Measurements from ENCODE around the gene RECQL5. TPM values are rescaled to one million over a fixed set of nuclear protein-coding genes. Genes with fewer than 3 reads are reported as not detected.

The RECQL5 gene
- total RNA-seq, 1 experiment from 2014 or later: 17.7 TPM

DNA sequence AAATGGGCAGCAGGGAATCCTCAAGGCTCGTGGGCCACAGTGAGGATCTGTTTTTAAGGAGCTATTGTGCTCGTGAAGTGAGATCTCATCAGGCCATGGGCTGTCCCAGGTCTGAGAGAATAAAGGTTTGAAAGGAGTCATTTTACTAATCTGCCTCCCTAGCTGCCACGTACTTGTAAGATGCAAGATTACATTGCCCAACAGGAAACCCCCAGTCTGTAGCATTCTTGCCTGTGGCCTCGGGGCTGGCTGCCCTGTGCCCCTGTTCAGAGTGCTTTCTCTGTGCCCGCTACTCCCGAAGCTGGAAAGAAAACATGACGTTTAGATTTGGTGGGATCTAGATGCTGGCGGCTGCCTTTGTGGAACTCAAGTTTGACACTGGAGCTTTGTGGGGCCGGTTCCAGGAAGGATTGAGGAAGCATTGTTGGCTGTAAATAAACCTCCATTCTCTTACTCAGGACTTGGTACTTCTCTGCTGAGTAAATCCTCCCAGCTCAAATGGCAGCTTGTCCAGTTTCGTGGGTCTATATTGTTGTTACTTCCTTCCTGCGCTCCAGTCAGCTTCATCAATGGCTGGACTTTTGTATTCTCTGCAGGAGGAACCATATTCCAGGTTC is 21.4 kb upstream of the RECQL5 start:
- peak; percentile 48 for DNase-seq (ENCODE audit: low read depth)

- DNase-seq (ENCODE audit: low read depth): no peak
These were observed 18.5 kb upstream of the RECQL5 start for GRCh38 chr17:75685499-75685898.

GRCh38 chr17:75684924-75685323 is 18.0 kb upstream of the RECQL5 start:
- DNase-seq (ENCODE audit: low read depth): no peak

GRCh38 chr17:75684249-75684648 is 17.3 kb upstream of the RECQL5 start:
- peak; percentile 58 for DNase-seq (ENCODE audit: low read depth)

GRCh38 chr17:75683583-75683982 is 16.6 kb upstream of the RECQL5 start:
- peak; percentile 89 for DNase-seq (ENCODE audit: low read depth)

DNA sequence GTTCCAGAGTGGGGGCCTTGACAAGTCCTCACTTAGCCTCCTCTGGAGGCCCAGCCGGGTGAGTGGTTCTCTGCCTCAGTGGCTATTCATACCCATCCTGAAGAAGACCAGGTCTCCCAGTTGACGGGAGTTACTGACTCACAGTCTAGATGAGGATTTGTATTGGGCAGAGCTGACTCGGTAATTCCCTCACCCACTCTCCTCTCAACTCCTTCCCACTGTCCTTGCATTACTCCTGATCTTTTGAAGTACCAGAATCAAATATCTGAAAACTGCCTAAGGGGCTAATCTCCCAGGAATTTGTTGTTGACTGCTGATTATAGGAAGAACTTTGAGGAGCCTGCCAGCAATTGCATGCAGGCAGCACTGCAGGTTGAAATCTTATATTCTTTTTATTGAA is 14.3 kb upstream of the RECQL5 start:
- DNase-seq (ENCODE audit: low read depth): peak; percentile 48

DNA sequence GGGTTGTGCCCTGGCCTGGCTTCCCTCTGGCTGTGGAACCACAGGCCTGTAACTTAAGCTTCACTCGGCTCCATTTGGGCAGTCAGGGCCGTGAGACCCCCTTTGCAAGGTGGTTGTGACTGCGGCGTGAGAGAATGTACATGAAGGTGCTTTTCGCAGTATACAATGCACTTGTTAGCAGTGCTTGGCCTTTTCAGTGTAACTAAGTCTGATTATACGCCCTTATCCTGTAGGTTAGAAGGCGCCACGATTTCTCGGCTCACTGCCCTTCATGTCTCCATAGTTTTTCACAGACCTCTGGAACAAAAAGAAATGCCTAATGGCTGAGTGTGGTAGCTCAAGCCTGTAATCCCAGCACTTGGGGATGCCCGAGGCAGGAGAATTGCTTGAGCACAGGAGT is 13.5 kb upstream of the RECQL5 start:
- DNase-seq (ENCODE audit: low read depth): no peak

DNA sequence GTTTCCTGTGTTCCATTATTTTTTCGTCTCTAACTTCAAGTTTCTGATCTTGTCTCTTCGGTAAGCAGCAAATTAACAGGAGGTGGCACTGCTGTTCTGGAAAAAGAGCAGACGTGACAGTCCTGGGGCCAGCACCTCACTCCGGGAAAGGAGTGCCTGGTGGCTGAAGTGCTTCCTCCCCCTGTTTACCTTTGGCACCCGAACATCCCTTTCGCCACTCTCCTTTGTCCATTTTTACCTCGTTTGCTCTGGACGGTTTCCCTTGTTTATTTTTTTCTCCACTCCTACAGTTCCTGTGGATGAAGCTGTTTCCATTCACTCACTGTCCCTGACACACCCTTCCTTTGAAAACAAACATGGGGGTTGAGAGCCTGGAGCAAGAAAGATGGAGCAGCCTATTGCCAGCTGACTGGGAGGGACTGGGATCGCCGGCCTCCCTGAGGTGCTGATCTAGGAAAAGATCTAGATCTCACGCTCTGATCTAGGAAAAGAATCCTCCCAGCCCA is 12.8 kb upstream of the RECQL5 start:
- DNase-seq (ENCODE audit: low read depth): peak; percentile 74

- no peak for DNase-seq (ENCODE audit: low read depth)
These were observed 9.5 kb upstream of the RECQL5 start for GRCh38 chr17:75676461-75676860.

- no peak for DNase-seq (ENCODE audit: low read depth)
These were observed 6.5 kb upstream of the RECQL5 start for GRCh38 chr17:75673487-75673886.

- DNase-seq (ENCODE audit: low read depth): no peak
These were observed 5.1 kb upstream of the RECQL5 start for GRCh38 chr17:75672011-75672410.

DNA sequence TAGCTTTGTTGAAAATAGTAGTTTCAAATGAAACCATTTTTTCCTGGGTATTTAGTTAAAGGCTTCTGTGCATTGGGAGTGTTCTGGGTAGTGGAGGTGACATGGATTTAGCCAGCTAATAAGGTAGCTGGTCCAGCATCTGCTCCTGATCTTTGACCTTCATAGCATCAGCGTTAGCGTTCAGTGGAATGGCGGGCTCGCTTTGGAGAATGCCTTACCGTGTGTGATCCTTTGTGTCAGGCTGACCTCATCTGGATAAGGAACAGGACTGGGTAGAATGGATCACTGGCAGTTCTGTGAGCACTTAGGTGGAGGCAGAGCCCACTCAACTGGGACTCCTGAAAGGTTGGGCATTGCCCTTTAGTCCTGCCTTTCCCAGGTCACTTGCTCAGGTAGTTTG is 3.9 kb upstream of the RECQL5 start:
- DNase-seq (ENCODE audit: low read depth): no peak

GRCh38 chr17:75668489-75668888 is 1.5 kb upstream of the RECQL5 start:
- no peak for DNase-seq (ENCODE audit: low read depth)

- no peak for DNase-seq (ENCODE audit: low read depth)
These were observed 871 bp upstream of the RECQL5 start for GRCh38 chr17:75667825-75668224.

DNA sequence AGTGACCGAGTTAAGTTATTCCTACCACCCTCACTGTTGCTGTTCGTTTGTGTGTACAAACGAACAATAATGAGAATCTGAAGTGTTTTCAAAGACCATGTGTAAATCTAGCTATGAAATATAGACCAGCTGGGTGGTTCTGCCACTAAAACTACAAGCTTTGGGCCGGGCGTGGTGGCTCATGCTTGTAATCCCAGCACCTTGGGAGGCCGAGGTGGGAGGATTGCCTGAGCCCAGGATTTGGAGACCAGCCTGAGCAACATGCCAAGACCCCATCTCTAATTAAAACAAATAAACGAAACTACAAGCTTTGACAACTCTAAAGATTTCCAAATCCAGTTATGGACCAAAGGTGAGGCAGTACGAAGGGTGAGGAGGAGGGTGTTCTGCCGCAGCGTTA is 973 bp downstream of the RECQL5 start:
- DNase-seq (ENCODE audit: low read depth): no peak

- no peak for DNase-seq (ENCODE audit: low read depth)
These were observed 2.8 kb downstream of the RECQL5 start for GRCh38 chr17:75664099-75664549.

GRCh38 chr17:75662511-75662910 is 4.4 kb downstream of the RECQL5 start:
- no peak for DNase-seq (ENCODE audit: low read depth)

- no peak for DNase-seq (ENCODE audit: low read depth)
These were observed 5.4 kb downstream of the RECQL5 start for GRCh38 chr17:75661531-75661930.

- no peak for DNase-seq (ENCODE audit: low read depth)
These were observed 8.7 kb downstream of the RECQL5 start for GRCh38 chr17:75658237-75658636.

GRCh38 chr17:75654176-75654575 is 12.8 kb downstream of the RECQL5 start:
- DNase-seq (ENCODE audit: low read depth): no peak

DNA sequence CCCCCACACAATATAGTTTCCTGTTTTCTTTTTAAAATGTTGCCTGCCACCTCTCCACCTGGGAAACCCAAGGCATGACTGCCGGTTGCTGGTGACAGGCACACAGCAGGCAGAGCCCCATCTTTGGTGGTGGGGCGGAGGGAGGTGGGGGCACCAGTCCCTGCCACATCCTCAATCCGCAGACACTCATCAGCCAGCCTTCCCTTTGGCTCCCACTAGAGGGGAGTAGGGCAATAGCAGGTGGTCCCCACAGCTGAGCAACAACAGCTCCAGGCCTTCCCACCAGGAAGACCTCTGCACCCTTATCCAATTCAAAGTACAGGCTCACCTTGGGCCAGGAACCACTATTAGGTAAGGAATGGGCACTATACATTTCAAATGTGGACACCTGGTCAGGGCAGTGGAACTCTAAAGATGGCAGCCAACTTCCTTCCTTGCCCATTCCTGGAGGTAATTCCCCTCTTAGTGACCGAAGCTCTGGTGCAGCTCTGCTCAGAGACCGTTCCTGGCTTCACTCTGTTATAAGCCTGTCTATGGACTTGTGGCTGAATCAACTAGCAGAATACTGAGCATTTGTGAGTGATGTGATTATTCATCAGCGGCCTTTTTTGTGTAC is 13.9 kb downstream of the RECQL5 start:
- peak; percentile 52 for DNase-seq (ENCODE audit: low read depth)

DNA sequence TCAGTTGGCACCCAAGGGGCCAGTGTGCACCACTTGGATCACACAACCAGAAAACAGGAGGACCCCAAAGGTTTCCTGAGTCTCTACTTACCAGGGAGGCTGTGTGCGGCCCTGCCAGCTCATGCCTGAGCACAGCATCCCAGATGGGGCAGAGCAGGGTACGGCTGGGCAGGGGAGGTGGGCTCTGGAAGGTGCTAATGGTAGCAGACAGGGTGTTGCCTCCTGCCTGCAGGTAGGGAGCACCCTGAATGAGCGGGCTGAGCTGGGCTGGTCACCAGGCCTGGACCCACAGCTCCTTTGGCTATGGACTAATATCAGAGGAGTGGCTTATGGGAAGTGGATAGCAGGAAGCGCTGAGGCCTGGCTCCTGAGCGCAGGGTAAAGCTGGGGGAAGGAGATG is 14.6 kb downstream of the RECQL5 start:
- no peak for DNase-seq (ENCODE audit: low read depth)

- DNase-seq (ENCODE audit: low read depth): no peak
These were observed 16.1 kb downstream of the RECQL5 start for GRCh38 chr17:75650874-75651273.

DNA sequence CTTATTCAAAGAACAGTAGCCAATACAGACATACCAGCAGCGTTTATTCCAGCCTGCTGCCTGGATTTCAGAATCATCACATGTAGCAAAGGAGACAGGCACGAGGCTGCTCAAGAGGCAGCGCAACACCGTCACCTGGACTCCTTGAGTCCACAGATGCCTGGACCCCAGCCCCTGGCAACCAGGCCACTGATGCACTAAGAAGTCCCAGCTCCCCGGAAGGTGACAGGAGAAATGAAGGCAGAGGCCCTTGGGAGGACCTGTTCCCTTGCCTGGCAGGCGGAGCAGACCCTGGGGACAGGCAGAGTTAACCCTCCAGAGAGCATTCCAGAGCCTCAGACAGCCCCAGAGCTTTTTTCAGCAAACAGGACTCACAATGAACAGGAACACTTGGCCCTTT is 17.3 kb downstream of the RECQL5 start:
- DNase-seq (ENCODE audit: low read depth): no peak

All from Daoy (cell line).